Parathyroid adenoma (tissue), 2 donors: ENCODE measurements around the gene CSTPP1.
A peak's percentile ranks its signal among the peaks of the same experiment; 100 is the strongest.
"Not testable (repeated sequence)": the region's sequence is repeated elsewhere in the genome, so short reads cannot be mapped to it uniquely, and the experiment has no call there.

Source experiments
- H2AFZ ChIP-seq: fragments of 300-600 bp; sonication (generic); one replicate; pipeline ENCODE4 v1.7.0; 2017; ENCODE audit warnings: antibody characterized with exemption, mild to moderate bottlenecking
- H3K27ac ChIP-seq: fragments of 300-600 bp; sonication (generic); one replicate; pipeline ENCODE4 v1.7.0; 2017
- H3K27me3 ChIP-seq: fragments of 300-600 bp; sonication (generic); one replicate; pipeline ENCODE4 v1.7.0; 2017; ENCODE audit warnings: low read length; ENCODE audit not compliant: control insufficient read depth, insufficient read depth
- H3K36me3 ChIP-seq: fragments of 300-600 bp; sonication (generic); one replicate; pipeline ENCODE4 v1.7.0; 2017; ENCODE audit warnings: low read length; ENCODE audit not compliant: control insufficient read depth, insufficient read depth
- H3K4me1 ChIP-seq: fragments of 300-600 bp; sonication (generic); one replicate; pipeline ENCODE4 v1.7.0; 2017; ENCODE audit warnings: control low read depth
- H3K4me2 ChIP-seq: fragments of 300-600 bp; sonication (generic); one replicate; pipeline ENCODE4 v1.7.0; 2017; ENCODE audit warnings: low read length
- H3K4me3 ChIP-seq: fragments of 300-600 bp; sonication (generic); one replicate; pipeline ENCODE4 v1.7.0; 2017; ENCODE audit warnings: low read depth, low read length
- H3K79me2 ChIP-seq: fragments of 300-600 bp; sonication (generic); one replicate; pipeline ENCODE4 v1.7.0; 2017; ENCODE audit warnings: control low read depth
- H3K9ac ChIP-seq: fragments of 300-600 bp; sonication (generic); one replicate; pipeline ENCODE4 v1.7.0; 2017; ENCODE audit warnings: mild to moderate bottlenecking
- H3K9me3 ChIP-seq: fragments of 300-600 bp; sonication (generic); one replicate; pipeline ENCODE4 v1.7.0; 2017; ENCODE audit warnings: low read length; ENCODE audit not compliant: control insufficient read depth
- CTCF ChIP-seq: fragments of 300-600 bp; sonication (generic); IDR thresholded peaks from one replicate; pipeline ENCODE4 v1.7.0; 2017; ENCODE audit warnings: antibody characterized with exemption, mild to moderate bottlenecking
- donor health status: primary hyperparathyroidism.

Gene CSTPP1

GRCh38 chr11:47189100-47189834 lies 252.7 kb downstream of the CSTPP1 start:
- H3K27ac ChIP-seq: no peak overlapping the region
- no peaks in the 10 kb centered on the region for H3K36me3 ChIP-seq
- H3K9ac ChIP-seq: no peak overlapping the region
- peaks cover 5% of the 10 kb centered on the region for H3K4me1 ChIP-seq
- H2AFZ ChIP-seq: no peak overlapping the region
- H3K4me2 ChIP-seq: peak overlapping the region; percentile 31
- no peak for TF ChIP-seq CTCF
- no peaks in the 10 kb centered on the region for H3K9me3 ChIP-seq
- H3K4me3 ChIP-seq: no peak overlapping the region
- no peaks in the 10 kb centered on the region for H3K79me2 ChIP-seq
- no peaks in the 10 kb centered on the region for H3K27me3 ChIP-seq

- not testable (repeated sequence) for H3K36me3 ChIP-seq, H3K4me3 ChIP-seq, H2AFZ ChIP-seq, H3K27ac ChIP-seq, H3K4me2 ChIP-seq, H3K9me3 ChIP-seq, H3K27me3 ChIP-seq, H3K4me1 ChIP-seq, H3K79me2 ChIP-seq, H3K9ac ChIP-seq
These were observed 254.6 kb downstream of the CSTPP1 start for GRCh38 chr11:47191137-47191536.

GRCh38 chr11:47192111-47192510 lies 255.6 kb downstream of the CSTPP1 start:
- Histone ChIP-seq H3K4me2 (no peak overlapping the region), H3K79me2 (no peaks in the 10 kb centered on the region), H3K4me1 (peaks cover 5% of the 10 kb centered on the region), H3K36me3 (no peaks in the 10 kb centered on the region), H3K9me3 (no peaks in the 10 kb centered on the region), H3K27ac (no peak overlapping the region), H3K27me3 (no peaks in the 10 kb centered on the region), H3K4me3 (no peak overlapping the region), H3K9ac (no peak overlapping the region), H2AFZ (no peak overlapping the region)
- no peak for TF ChIP-seq CTCF

- H3K4me2 ChIP-seq: not testable (repeated sequence)
These were observed 261.6 kb downstream of the CSTPP1 start for GRCh38 chr11:47198161-47198560.

GRCh38 chr11:47201015-47201414 lies 264.5 kb downstream of the CSTPP1 start:
- no peaks in the 10 kb centered on the region for H3K4me1 ChIP-seq
- no peak overlapping the region for H3K4me2 ChIP-seq
- H3K27ac ChIP-seq: no peak overlapping the region
- no peaks in the 10 kb centered on the region for H3K36me3 ChIP-seq
- H2AFZ ChIP-seq: no peak overlapping the region
- H3K4me3 ChIP-seq: no peak overlapping the region
- H3K79me2 ChIP-seq: no peaks in the 10 kb centered on the region
- H3K9me3 ChIP-seq: no peaks in the 10 kb centered on the region
- H3K27me3 ChIP-seq: no peaks in the 10 kb centered on the region
- no peak for TF ChIP-seq CTCF
- H3K9ac ChIP-seq: no peak overlapping the region

More at GRCh38 chr11:47198161-47198560, 261.6 kb downstream of the CSTPP1 start:
- H3K9me3 ChIP-seq, H3K36me3 ChIP-seq, H3K4me3 ChIP-seq, H3K27me3 ChIP-seq, H3K4me1 ChIP-seq, H3K9ac ChIP-seq, H2AFZ ChIP-seq, H3K27ac ChIP-seq, H3K79me2 ChIP-seq: not testable (repeated sequence)

- no peak for TF ChIP-seq CTCF
- Histone ChIP-seq H3K27me3 (no peaks in the 10 kb centered on the region), H3K27ac (no peak overlapping the region), H2AFZ (no peak overlapping the region), H3K9me3 (no peaks in the 10 kb centered on the region), H3K4me3 (no peak overlapping the region), H3K79me2 (no peaks in the 10 kb centered on the region), H3K4me2 (no peak overlapping the region), H3K36me3 (no peaks in the 10 kb centered on the region), H3K9ac (no peak overlapping the region), H3K4me1 (no peaks in the 10 kb centered on the region)
These were observed 266.0 kb downstream of the CSTPP1 start for GRCh38 chr11:47202576-47202975.
